Left renal pelvis (tissue), 4 donors: ENCODE measurements around the gene CENPU. TPM values are rescaled to one million over a fixed set of nuclear protein-coding genes. Genes with fewer than 3 reads are reported as not detected.

Source experiments
- DNase-seq, 4 donors: peaks; one replicate each; pipeline ENCODE4 v3.0.0-alpha.2; 2013; ENCODE audit warnings: low read depth in 4 of 4, low spot score in 3 of 4
- polyA plus RNA-seq, 4 donors: library from polyadenylated mRNA; unstranded; fragments of 120-200 nt; gene quantifications; one replicate each; pipeline ENCODE4 v1.2.1, GENCODE V29; 2013; ENCODE audit not compliant: insufficient read length in 4 of 4

CENPU gene
- polyA plus RNA-seq, 4 donors = 38.4 to 48.8 (median 42.8) TPM

GRCh38 chr4:184647266-184648053 lies 86.4 kb downstream of the CENPU start:
- DNase-seq = no peak

GRCh38 chr4:184645904-184646610 lies 87.8 kb downstream of the CENPU start:
- no peak for DNase-seq

GRCh38 chr4:184644553-184645307 lies 89.2 kb downstream of the CENPU start:
- no peak for DNase-seq

Other genes starting within 250 kb of the CENPU start
- gene CASP3, start 84.6 kb downstream of the CENPU start, polyA plus RNA-seq = 10 to 100 TPM; 28.3 to 40.8 (median 34.4) TPM
- 10 to 100 TPM; 31.9 to 43.8 (median 34.4) TPM for gene PRIMPOL, start 84.4 kb downstream of the CENPU start, polyA plus RNA-seq
- 10 to 100 TPM; 28.8 to 60.1 (median 55.6) TPM for gene ACSL1, start 91.9 kb upstream of the CENPU start, polyA plus RNA-seq